ENCODE data around the gene ACSL4. TPM values are rescaled to one million over a fixed set of nuclear protein-coding genes. Genes with fewer than 3 reads are reported as not detected.
"Not testable (repeated sequence)": the region's sequence is repeated elsewhere in the genome, so short reads cannot be mapped to it uniquely, and the experiment has no call there.

The ACSL4 gene
- total RNA-seq, 1 donor from 2014 or later = 196 TPM

- no peak for DNase-seq
Measured at GRCh38 chrX:109660435-109661143, 72.5 kb downstream of the ACSL4 start.

DNA sequence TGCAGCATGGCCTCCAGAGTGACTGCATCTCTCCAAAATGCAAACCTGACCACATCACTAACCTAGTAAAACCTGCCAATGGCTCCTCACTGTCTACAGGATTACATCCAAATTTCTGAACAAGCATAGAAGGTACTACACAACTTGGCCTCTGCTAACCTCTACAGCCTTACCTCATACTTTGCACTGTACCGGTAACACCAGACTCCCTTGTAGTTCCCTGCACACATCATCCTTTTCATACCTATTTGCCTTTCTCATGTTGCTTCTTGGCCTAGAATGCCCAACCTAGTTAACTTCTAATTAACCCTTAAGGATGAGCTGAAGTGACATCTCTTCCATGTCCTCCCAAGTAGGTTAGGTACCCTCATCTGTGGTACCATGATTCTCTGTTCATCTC, 74.7 kb downstream of the ACSL4 start:
- no peak for DNase-seq

DNA sequence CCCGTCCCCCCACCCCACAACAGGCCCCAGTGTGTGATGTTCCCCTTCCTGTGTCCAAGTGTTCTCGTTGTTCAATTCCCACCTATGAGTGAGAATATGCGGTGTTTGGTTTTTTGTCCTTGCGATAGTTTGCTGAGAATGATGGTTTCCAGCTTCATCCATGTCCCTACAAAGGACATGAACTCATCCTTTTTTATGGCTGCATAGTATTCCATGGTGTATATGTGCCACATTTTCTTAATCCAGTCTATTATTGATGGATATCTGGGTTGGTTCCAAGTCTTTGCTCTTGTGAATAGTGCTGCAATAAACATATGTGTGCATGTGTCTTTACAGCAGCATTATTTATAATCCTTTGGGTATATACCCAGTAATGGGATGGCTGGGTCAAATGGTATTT, 75.7 kb downstream of the ACSL4 start:
- not testable (repeated sequence) for DNase-seq

DNA sequence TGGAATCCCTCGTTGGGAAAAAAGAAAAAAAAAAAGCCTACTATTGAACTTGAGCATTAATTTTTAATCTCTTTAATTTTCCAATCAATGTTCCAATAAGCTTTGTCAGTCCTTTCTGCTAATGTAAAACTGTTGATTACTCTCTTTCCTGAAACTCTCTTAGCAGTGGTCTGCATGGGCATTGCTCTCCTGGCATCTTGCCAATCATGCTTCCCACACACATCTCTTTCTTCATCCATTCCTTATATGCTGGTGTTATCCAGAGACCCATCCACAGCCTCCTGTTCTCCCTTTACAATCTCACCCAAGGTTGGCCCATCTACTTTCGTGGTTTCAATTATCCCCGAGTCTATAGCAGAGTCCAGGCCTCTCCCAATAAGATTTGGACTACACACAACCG, 76.3 kb downstream of the ACSL4 start:
- no peak for DNase-seq

- DNase-seq = no peak
Measured at GRCh38 chrX:109655502-109656201, 77.4 kb downstream of the ACSL4 start.

- no peak for DNase-seq
Measured at GRCh38 chrX:109654516-109655109, 78.4 kb downstream of the ACSL4 start.

DNA sequence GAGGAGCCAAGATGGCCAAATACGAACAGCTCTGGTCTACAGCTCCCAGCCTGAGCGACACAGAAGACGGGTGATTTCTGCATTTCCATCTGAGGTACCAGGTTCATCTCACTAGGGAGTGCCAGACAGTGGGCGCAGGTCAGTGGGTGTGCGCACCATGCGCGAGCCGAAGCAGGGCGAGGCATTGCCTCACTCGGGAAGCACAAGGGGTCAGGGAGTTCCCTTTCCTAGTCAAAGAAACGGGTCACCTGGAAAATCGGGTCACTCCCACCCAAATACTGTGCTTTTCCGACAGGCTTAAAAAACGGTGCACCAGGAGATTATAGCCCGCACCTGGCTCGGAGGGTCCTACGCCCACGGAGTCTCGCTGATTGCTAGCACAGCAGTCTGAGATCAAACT, 88.4 kb downstream of the ACSL4 start:
- not testable (repeated sequence) for DNase-seq

DNA sequence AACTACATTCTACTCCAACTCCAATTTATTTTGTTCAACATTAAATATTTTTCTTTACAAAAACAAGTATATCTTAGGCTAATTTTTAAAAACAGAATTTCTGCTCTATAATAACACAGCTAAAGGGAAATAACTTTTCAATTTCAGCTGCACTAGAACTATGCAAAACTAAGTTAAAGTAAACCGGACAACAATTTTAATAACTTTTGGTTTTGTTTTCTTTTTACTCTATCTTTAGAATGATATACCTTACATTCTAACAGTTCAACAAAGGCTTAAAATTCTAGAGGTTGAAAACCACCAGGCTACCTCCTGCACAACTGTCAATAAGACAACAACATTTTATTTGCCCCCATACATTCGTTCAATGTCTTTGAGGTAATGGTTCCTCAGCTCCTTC, 89.4 kb downstream of the ACSL4 start:
- DNase-seq = no peak

GRCh38 chrX:109638158-109638557, 94.9 kb downstream of the ACSL4 start:
- no peak for DNase-seq

DNA sequence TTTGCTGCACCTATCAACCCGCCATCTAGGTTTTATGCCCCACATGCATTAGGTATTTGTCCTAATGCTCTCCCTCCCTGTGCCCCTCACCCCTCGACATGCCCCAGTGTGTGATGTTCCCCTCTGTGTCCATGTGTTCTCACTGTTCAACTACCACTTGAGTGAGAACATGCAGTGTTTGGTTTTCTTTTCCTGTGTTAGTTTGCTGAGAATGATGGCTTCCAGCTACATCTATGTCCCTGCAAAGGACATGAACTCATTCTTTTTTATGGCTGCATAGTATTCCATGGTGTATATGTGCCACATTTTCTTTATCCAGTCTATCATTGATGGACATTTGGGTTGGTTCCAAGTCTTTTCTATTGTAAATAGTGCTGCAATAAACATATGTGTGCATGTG, 95.6 kb downstream of the ACSL4 start:
- DNase-seq = not testable (repeated sequence)

- DNase-seq = no peak
Measured at GRCh38 chrX:109635146-109635545, 97.9 kb downstream of the ACSL4 start.

DNA sequence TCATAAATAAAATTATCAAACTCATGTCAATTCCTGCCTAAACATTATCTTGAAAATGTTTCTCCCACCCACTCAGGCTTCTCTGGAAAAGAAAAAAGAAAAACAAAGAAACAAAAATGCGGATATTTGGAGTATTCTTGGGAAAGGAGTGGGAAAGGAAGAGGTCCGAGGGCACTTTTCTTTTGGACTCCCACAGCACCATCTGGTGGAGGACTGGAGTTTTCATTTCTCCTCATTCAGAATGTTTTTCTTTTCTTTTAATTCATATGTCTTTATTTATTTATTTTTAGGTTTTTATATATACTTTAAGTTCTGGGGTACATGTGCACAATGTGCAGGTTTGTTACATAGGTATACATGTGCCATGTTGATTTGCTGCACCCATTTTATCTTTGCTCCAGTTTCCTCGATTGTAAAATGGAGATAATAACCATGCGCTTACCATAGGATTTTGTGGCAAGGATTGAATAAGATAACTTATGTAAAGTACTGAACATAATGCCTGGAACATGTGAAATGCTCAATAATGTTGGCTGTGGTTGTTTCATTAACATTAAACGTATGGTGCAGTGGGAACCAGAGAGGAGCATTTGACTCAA, 100.1 kb downstream of the ACSL4 start:
- no peak for DNase-seq

DNA sequence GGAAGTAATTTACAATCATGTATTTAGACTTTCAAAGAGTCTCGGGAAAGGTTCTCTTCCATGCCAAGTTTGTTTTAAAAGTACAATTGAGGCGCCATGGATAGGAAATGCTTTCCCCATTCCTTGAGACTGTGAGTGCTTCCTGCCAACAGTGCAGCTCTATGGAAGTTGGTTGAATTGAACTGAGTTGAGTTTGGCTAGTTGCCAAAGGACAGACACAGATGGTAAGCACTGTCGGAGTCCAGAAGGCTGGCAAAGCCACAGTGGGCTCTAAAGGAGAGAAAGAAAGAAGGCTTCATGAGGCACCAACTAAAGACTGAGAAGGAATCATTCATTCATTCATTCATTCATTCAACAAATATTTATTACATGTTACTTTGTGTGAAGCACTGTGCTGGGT, 103.7 kb downstream of the ACSL4 start:
- no peak for DNase-seq

GRCh38 chrX:109626637-109627036, 106.4 kb downstream of the ACSL4 start:
- DNase-seq = no peak

- DNase-seq = no peak
Measured at GRCh38 chrX:109624641-109625616, 108.1 kb downstream of the ACSL4 start, which contains the start of gene KCNE5. Gene KCNE5, minus strand, starts transcription at chrX:109625172. Its CDS starts 152 bp downstream, at chrX:109625020.

GRCh38 chrX:109623997-109624396, 109.1 kb downstream of the ACSL4 start:
- DNase-seq = no peak

DNA sequence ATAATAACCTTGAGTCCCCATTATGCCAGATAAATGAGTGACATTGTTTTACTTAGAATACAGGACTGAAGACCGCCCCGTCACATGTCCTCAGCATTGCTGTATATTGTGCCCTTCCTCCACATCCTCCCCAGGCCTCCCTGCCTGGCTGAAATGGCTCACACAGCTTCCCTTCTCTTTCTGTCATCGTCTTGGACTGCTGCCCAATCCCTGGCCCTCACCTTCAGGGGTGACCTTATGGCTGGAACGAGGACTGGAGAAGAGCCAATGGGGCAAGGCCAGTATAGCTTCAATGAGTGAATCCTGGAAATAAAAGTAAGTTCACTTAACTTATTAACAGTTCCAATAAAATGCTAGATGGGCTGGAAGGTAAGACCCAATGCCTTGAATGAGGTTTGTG, 110.8 kb downstream of the ACSL4 start:
- no peak for DNase-seq

GRCh38 chrX:109619771-109620170, 113.3 kb downstream of the ACSL4 start:
- no peak for DNase-seq

DNA sequence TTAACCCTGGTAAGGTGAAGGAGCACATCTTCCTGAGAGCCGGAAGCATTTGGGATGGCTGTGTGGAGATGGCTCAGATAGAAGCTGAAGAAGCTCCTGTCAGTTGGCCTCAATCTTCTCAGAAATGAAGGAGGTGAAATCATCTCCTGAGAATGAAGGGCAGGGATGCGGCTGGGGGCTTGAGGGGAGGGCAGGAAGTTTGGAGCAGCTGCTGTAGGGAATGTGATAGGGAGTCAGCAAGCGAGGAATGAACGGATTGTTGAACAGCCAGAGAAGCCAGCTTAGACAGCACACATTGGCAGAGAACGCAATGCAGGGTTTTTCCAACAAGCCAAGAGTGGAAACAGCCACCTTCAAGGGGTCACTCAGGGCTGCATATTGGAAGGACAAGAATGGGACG, 118.1 kb downstream of the ACSL4 start:
- no peak for DNase-seq

- DNase-seq = no peak
Measured at GRCh38 chrX:109601486-109601885, 131.6 kb downstream of the ACSL4 start.

GRCh38 chrX:109600237-109600651, 132.8 kb downstream of the ACSL4 start:
- DNase-seq = peak; percentile 9

DNA sequence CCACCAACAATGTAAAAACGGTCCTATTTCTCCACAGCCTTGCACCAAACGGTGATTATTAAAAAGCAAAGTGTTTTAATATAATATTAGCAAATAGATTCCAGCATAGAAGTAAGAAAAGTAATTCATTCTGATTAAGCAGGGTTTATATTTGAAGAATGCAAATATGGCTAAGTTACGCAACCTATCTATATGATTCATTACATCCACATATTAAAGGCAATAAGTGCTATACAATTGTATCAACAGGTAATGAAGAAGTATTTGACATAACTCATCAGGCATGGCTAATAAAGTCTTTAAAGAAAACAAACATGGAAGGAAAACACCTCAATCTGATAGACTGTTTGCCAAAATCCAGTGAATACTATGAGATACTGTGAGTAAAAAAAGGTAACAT, 137.0 kb downstream of the ACSL4 start:
- no peak for DNase-seq
